Stimulated activated CD4-positive, alpha-beta T cell treated with anti-CD3 and anti-CD28 coated beads, Interleukin-15, amount 100 ng/mL, for 48 hours (primary cell): ENCODE data around the gene NCOA7.
"Not testable (repeated sequence)": the region's sequence is repeated elsewhere in the genome, so short reads cannot be mapped to it uniquely, and the experiment has no call there.

Experiments used
- DNase-seq, 2 donors: peaks; one replicate each; pipeline ENCODE4 v3.0.0-alpha.2; 2020; ENCODE audit warnings: low read depth in 2 of 2

The NCOA7 gene

GRCh38 chr6:125841356-125842090 is 50.8 kb downstream of the NCOA7 start:
- no peak for DNase-seq

- no peak for DNase-seq
These were observed 51.4 kb downstream of the NCOA7 start for GRCh38 chr6:125842091-125842626.

GRCh38 chr6:125843593-125843992 is 52.8 kb downstream of the NCOA7 start:
- DNase-seq, result no peak

- DNase-seq, result no peak
These were observed 54.2 kb downstream of the NCOA7 start for GRCh38 chr6:125844989-125845388.

GRCh38 chr6:125846292-125847024 is 55.7 kb downstream of the NCOA7 start:
- DNase-seq, result no peak

- not testable (repeated sequence) for DNase-seq
These were observed 57.5 kb downstream of the NCOA7 start for GRCh38 chr6:125848286-125848685.

GRCh38 chr6:125850361-125850760 is 59.6 kb downstream of the NCOA7 start:
- no peak for DNase-seq

- DNase-seq, result no peak
These were observed 61.8 kb downstream of the NCOA7 start for GRCh38 chr6:125852587-125852986.

- DNase-seq, result no peak
These were observed 62.4 kb downstream of the NCOA7 start for GRCh38 chr6:125853168-125853567.

- no peak for DNase-seq
These were observed 63.0 kb downstream of the NCOA7 start for GRCh38 chr6:125853756-125854155.

- DNase-seq, result no peak
These were observed 63.6 kb downstream of the NCOA7 start for GRCh38 chr6:125854355-125854754.

GRCh38 chr6:125855783-125856182 is 65.0 kb downstream of the NCOA7 start:
- no peak for DNase-seq

GRCh38 chr6:125857846-125858245 is 67.1 kb downstream of the NCOA7 start:
- DNase-seq, result no peak

- DNase-seq, result peak in 1 of 2 donors; percentile 9
These were observed 67.9 kb downstream of the NCOA7 start for GRCh38 chr6:125858427-125859320.

GRCh38 chr6:125859727-125860126 is 69.0 kb downstream of the NCOA7 start:
- no peak for DNase-seq

- DNase-seq, result no peak
These were observed 72.3 kb downstream of the NCOA7 start for GRCh38 chr6:125863023-125863422.

GRCh38 chr6:125865015-125865414 is 74.3 kb downstream of the NCOA7 start:
- no peak for DNase-seq

- no peak for DNase-seq
These were observed 75.7 kb downstream of the NCOA7 start for GRCh38 chr6:125866433-125866832.

GRCh38 chr6:125867483-125867942 is 76.8 kb downstream of the NCOA7 start:
- DNase-seq, result no peak

- no peak for DNase-seq
These were observed 77.5 kb downstream of the NCOA7 start for GRCh38 chr6:125868252-125868651.

GRCh38 chr6:125868678-125869395 is 78.1 kb downstream of the NCOA7 start:
- DNase-seq, result no peak
